GM21717 (cell line): ENCODE measurements around the gene TMEM51.

Experiments used
- ATAC-seq: cut with Tn5 transposase; IDR thresholded peaks from one replicate; pipeline ENCODE4 v1.9.1; 2021; ENCODE audit warnings: mild to moderate bottlenecking, moderate library complexity; ENCODE audit not compliant: unreplicated experiment

The TMEM51 gene

GRCh38 chr1:15264769-15265168, 111.2 kb downstream of the TMEM51 start:
- ATAC-seq, result no peak
